GM18517 (cell line): ENCODE measurements around the gene CCNL2.
"Not testable (repeated sequence)": the region's sequence is repeated elsewhere in the genome, so short reads cannot be mapped to it uniquely, and the experiment has no call there.

ENCODE experiments used
- ATAC-seq: cut with Tn5 transposase; IDR thresholded peaks from one replicate; pipeline ENCODE4 v1.9.1; 2021; ENCODE audit warnings: mild to moderate bottlenecking, moderate library complexity; ENCODE audit not compliant: unreplicated experiment

CCNL2 gene

DNA sequence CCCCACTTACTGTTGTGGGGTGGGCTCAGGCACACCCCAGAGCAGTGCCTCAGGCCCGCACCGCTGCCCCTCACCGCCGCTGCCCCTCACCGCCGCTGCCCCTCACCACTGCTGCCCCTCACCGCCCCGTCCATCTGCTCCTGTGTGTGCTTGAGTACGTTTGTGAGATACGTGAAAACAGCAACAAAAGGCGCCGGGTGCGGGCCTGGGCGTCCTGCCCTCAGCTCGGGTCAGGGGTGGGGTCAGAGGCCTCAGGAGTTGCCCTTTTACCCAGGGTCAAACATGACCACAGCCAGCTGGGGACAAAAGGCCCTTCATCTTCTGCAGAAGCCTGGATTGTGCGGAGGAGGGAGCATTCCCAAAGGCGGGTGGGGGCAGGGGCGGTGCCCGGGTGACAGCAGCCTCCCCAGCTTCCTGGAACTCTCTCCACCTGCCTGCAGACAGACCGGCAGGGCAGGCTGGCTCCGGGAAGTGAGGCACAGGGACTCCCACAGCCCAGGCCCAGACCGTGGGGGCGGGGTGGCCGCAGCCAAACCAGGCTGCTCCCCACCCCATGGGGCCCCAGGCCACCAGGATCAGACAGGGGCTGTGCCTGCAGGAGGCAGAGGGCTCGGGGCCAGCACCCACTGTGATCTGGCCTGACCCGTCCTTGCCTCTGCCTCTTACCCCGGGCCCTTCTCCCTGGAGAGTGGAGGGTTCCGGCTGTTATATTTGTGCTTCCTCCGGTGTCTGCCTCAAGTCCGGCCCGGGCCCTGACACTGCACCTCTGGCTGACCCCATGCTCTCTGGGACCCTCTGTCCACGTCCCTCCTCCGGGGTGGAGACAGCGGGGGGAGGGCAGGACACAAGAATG is 34.0 kb upstream of the CCNL2 start:
- no peak for ATAC-seq

DNA sequence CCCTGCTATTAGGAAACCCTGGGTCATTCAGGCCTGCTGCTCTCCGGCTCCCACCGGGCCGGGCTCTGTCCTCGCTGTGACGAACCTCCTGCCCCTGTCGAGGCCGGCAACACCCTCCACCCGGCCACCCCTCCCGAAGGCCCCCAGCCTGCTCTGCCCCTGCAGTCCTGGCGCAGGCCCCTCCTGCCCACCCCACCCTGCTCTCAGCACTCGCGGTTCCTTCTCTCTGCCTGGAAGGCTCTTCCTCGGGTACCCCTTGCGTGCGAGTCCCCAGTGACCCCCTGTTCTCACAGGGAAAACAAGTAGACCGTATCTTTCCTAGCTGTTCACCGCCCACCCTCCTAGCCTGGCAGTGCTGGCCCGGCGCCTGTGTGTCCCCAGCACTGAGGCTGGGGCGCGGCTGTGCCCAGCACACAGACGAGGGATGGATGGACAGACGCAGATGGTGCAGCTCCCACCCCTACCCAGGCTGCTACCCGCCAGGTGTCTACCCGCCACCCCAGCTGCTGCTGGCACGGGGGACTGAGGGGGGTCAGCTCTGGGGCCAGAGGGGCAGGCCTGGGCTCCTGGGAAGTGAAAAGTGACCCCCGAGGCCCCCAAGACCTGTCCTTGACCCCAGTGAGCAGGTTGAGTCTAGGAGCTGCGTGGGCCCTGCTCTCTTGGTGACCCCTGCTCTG is 33.3 kb upstream of the CCNL2 start:
- ATAC-seq, result no peak

DNA sequence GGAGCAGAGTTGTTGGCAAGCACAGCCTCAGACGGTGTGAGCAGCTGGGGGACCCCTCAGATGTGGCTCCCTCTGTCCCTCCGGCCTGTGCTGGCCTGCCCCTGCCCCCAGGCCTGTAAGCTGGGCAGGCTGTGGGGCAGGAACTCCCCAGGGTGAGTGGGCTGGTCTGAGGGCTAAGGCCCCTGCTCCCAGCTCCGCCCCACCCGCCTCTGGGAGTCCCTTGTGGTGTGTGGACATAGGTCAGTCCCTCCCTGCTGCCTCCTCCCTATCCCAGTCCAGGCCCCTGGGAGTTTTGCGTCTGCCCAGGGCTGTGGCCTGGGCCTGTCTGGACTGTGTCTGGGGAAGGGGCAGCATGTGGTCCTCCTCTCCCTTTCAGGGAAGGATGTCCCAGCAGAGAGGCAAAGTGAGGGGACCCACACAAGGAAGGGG is 32.7 kb upstream of the CCNL2 start:
- no peak for ATAC-seq

DNA sequence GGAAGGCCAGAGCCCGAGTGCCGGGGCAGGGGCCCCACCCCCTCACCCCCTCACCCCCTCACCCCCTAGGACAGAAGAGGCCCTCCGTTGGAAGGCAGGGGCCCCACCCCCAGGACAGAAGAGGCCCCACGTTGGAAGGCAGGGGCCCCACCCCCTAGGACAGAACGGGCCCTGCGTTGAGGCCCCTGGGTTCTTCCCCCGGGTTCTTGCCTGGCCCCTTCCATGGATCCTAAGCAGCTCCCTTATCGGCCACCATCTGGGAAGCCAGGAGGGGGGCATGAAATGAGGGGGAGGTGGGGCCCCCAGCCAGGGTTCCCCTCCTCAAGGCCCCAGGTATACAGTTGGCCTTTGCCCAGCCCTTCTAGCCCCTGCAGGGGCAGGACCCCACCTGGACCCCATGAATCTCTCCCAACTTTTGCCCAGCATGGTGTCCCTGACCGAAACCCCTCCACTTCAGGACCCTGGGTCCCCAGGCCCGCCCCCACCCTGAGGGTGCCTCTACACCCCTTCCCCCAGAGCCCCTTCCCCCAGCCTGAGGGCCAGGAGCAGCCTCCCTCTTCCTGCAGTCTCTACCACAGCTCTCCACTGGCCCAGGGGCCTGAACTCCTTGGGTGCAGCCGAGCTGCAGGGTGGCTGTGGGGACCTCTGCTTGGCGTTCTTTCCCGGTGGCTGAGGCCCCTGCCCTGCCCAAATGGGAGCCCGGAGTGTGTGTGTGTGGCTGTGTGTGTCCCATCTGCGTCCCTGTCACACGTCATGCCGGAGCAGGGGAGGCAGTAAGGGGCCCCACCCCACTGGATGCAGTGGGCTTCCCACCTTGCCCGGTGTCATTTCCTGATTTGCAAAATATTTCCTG is 32.1 kb upstream of the CCNL2 start:
- no peak for ATAC-seq

DNA sequence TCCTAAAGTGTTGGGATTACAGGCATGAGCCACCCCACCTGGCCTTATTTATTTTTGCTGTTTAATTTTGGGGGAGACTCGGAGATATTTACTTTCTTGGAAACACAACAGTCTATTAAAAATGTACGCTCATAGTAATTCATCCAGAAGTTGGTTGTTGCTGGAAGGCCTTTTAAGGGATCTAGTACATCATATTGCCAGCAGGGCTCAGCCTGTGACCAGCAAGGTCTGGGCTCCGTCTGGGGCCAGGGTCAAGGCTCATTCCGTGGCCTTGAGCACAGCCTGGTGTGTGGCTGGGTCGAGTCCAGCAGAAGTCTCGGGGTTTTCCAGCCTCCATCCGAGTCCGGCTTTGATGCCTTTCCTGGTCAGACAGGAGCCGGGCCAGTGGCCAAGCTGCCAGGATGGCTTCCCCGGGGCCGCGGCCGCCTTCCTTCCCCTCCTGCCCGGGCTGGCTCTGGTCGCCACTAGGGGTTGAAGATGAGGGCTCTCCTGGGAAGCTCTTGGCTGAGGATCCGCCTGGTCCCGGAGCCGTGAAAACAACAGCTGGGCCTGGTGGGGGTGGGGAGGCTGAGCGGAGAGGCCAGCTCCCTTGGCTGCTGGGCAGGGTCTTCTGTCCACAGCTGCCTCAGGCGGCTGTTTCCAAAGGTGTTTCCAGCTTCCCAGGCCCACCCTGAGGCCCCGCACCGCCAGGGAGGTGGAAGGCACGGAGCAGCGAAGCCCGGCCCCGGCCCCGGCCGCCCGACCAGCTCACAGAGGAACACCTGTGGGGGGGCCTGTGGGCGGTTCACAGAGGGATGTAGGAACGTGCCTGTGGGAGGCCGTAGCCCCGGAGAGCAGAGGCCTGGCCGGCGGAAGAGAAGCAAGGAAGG is 31.2 kb upstream of the CCNL2 start:
- ATAC-seq, result no peak

DNA sequence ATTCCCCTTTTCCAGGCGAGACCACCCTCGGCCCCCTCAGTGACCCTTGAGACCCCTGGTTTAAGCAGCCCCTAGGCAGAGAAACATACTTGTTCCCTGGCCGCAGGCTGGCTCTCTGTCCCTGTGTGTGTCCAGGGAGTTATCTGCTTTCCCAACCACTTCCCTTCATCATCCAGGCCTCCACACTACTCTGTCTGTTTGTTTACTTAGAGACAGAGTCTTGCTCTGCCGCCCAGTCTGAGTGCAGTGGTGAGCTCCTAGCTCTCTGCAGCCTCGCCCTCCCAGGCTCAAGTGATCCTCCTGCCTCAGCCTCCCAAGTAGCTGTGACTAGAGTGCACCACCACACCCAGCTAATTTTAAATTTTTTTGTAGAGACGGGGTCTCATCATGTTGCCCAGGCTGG is 30.5 kb upstream of the CCNL2 start:
- no peak for ATAC-seq

DNA sequence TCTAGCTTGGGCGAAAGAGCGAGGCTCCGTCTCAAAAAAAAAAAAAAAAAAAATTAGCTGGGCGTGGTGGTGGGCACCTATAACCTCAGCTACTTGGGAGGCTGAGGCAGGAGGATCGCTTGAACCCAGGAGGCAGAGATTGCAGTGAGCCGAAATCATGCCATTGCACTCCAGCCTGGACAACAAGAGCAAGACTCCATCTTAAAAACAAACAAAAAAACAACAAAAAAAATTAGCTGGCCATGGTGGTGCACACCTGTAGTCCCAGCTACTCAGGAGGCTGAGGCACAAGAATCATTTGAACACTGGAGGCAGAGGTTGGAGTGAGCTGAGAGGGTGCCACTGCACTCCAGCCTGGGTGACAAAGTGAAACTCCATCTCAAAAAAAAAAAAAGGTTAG is 29.8 kb upstream of the CCNL2 start:
- not testable (repeated sequence) for ATAC-seq

DNA sequence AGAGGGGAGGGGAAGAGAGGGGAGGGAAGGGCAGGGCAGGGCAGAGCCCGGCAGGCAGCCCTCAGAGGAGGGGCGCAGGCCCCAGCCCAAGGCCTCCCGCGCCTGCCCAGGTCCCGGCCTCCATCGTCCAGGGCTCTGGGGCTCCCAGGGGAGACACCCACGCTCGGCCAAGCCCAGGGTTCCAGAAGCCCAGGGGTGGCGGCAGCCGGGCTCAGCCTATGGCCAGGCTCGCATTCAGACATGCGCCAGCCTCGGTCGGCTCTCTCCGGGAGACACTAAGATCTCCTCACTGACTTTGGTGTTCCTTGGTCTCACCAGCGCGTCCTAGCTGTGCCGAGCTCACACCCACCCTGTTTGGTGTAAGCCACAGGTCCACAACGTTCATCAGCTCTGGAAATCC is 29.0 kb upstream of the CCNL2 start:
- ATAC-seq, result no peak

DNA sequence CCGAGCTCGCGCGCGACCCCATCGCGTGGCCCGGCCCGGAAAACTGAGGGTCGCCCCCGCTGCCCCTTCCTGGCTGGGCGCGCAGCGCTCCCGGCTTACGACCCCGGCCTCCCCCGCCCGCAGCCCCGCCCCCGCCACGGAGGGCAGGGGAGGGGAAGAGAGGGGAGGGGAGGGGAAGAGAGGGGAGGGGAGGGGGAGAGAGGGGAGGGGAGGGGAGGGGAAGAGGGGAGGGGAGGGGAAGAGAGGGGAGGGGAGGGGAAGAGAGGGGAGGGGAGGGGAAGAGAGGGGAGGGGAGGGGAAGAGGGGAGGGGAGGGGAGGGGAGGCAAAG is 28.6 kb upstream of the CCNL2 start:
- ATAC-seq, result no peak

DNA sequence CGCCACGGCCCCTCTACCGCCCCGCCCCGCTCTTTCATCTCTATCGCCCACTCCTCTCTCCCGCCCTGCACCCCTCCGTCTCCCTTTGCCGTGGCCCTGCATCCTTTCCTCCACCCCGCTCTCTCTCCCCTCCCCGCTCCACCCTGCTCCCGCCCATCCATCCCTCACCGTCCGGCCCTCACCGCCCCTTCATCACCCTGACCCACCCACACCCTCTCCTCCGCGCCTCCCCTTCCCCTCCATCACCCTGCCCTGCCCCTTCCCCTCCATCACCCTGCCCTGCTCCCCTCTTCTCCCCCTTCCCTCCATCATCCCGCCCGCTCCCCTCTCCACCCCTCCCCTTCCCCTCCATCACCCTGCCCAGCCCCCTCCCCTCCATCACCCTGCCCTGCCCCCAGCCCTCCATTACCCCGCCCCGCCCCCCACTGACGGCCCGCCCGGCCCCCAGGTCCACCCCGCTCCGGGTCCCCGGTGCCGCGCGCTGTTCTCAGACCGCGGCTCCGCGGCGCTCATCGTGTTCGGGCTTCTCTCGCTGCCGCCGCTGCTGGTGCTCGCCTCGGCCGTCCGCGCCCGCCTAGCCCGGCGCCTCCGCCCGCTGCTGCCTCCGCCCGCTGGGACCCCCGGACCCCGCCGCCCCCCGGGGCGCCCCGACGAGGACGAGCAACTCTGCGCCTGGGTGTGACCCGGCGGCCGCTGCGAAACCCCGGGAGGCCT is 28.1 kb upstream of the CCNL2 start:
- no peak for ATAC-seq

DNA sequence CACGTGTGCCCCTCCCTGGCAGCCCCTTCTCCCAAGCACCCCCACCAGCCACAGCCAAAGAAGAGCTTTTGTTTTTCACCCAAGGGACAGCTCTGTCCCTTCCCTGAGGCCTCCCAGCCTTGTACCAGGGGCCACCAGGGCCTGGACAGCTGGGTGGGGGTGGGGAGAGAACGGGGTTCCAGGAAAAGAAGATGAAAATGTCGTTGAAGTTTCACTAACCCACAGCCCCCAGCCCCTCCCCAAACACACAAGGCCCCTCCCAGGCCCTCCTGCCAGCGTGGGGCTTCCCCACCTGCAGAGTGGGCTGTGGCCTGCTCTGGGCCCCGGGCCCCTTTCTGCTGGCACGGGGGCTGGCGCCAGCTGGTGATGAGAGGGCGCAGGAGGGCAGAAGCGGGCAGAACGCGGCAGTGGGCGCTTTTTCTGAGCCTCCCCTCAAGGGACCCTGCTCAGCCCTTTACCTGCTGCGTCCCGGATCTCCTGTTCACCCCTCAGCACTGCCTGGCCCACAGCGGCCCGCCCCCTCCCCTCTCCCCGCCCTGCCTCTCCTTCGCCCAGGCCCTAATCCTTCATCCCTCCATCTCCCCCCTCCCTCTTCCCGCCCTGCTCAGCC is 27.5 kb upstream of the CCNL2 start:
- no peak for ATAC-seq

DNA sequence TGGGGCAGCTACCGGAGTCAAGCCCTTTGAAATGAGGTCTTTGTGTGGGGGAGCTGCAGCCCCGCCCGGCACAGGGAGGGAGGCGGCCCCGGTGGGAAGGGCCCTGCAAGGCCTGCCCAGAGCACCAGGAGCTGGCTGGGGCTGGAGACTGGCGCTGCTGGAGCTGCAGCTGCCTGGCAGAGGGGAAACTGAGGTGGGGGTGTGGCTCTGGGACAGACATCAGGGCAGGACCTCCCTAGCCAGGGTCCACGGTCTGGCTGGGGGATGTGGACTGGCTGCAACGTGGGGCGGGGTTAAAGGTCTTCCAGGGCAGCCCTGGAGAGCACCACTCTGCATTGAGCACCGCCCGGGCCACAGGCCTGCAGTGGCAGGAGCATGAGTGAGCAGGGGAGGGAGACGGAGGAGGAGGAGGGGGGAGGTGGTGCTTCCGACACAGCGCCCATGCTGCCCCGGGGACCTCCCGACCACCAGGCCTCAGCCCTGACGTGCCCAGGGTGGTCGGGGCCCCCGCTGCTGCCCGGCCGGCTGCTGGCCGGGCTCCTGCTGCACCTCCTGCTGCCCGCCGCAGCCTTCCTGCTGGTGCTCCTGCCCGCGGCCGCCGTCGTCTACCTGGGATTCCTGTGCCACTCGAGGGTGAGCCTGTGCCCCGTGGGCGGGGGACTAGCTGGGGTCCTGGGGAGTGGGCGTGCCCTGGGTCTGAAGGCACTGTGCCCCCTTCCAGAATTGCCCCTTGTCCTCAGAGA is 26.8 kb upstream of the CCNL2 start:
- no peak for ATAC-seq

DNA sequence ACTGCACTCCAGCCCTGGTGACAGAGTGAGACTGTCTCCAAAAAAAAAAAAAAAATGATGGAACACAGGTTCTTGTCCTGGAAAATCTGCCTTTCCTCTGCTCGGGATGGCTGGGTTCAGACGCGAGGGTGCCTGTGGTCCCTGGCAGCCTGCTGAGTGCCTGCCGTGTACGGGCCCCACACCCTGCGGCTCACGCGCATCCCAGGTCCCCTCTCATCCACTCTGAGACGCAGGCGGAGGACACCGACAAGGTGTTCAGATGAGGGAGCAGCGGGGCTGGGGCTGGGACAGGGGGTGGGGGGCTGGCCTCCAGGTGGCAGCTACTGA is 26.3 kb upstream of the CCNL2 start:
- no peak for ATAC-seq

DNA sequence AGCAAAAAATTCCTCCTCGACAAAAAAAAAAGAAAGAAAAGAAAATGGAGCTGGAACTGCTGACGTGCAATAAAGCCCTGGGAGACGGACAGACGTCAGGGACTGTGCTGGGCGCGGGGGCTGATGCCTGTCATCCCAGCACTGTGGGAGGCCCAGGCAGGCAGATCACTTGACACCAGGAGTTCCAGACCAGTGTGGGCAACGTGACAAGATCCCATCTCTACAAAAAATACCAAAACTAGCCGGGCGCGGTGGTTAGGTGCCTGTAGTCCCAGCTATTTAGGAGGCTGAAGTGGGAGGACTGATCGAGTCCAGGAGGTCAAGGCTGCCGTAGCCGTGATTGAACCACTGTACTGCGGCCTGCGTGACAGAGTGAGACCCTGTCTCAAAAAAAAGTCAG is 25.6 kb upstream of the CCNL2 start:
- ATAC-seq, result no peak

DNA sequence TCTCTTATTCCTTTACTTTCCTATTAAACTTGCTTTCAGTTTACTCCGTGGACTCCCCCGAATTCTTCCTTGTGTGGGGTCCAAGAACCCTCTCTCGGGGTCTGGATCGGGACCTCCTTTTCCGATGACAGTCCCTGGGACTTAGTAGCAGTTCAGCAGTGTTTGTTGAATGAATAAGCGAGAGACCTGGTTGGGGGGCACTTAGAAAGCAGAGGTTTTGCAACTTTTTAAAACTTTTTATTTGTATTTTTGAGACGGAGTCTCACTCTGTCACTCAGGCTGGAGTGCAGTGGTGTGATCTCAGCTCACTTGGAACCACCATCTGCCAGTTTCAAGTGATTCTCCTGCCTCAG is 24.1 kb upstream of the CCNL2 start:
- ATAC-seq, result no peak

DNA sequence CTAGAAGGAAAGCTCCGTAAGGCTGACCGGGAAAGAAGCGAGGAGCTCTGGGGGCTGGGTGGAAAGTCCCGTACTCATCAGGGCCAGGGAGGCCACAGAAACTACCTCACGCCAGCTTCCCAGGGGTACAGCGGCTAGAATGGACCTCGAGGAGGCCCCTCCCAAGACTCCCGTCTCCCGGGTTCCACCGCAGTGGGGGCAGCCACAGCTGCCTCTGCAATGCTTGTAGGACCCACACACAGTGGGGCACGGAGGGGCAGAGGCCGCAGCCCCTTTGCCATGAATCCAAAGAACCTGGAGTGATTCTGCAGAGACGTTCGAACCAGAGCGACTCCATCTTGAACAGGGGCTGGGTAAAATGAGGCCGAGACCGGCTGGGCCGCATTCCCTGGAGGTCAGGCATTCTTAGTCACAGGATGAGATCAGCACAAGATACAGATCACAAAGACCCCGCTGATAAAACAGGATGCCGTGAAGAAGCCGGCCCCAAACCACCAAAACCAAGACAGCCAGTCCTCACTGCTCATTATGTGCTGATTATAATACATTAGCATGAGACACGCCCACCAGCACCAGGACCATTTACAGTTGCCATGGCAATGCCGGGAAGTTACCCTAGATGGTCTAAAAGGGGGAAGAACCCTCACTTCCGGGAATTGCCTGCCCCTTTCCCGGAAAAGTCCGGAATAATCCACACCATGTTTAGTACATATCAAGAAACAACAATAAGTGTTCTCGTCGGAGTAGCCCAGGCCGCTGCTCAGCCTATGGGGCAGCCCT is 23.5 kb upstream of the CCNL2 start:
- ATAC-seq, result no peak

DNA sequence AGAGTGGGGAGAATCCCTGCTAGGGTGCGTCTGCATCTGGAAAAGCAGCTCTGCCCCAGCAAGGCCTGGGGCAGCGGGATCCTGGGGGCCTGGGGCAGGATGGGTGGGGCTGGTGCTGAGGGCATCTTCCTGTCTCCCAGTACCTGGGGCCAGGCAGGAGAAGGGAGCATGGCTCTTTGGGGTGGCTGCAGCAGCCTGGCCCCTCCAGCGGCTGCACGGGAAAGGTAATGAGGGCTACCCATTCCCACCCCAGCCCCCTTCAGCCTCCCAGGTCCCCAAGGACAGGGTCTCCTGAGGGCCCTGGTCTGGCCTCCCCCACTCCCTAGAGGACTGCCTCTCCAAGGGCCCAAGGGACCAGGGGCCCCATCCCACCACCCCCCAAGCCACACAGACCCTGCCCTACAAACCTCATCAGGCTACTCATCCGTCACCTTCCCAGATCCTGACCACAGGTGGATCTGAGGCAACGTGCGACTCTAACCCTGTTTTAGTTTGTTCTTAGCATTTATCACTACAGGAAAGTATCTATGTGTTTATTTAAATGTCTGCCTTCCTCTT is 22.9 kb upstream of the CCNL2 start:
- no peak for ATAC-seq
